ENCODE data around the gene CCDC88B.

DNA sequence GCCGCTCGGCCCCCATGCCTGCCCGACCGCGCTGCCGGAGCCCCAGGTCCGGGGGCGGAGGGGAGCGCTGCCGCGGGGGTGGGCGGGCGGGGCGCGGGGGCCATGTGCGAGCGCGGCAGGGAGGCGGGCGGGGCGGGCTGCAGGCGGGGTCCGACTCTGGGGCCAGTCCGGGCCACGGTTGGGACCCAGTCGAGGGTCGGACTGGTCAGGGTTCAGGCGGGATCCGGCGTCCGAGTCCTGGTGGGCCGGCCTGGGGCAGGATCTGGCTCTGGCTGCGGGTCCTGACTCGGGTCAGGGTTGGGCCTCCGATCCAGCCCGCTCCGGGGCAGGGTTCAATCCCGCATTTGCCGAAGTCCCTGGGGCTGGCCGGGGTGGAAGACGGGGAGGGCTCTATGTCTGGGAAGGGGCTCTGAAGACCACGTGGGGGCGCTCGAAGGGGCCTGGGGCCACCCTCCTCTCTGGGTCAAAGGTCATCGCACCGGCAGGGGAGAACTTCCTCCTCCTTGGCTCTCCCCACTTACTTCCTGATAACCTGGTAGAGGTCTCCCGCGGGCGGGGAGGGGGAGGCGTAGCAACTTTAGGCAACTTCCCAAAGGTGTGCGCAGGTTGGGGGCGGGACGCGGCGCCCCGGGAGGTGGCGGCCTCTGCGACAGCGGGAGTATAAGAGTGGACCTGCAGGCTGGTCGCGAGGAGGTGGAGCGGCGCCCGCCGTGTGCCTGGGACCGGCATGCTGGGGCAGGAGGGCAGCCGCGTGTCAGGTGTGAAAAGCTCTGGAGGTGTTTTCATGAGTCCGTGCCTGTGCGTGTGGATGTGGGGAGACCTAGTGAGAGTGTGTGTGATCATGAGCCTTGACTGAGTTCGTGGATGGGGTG is 34.1 kb upstream of the CCDC88B start:
- TF ChIP-seq, protein P1, sequence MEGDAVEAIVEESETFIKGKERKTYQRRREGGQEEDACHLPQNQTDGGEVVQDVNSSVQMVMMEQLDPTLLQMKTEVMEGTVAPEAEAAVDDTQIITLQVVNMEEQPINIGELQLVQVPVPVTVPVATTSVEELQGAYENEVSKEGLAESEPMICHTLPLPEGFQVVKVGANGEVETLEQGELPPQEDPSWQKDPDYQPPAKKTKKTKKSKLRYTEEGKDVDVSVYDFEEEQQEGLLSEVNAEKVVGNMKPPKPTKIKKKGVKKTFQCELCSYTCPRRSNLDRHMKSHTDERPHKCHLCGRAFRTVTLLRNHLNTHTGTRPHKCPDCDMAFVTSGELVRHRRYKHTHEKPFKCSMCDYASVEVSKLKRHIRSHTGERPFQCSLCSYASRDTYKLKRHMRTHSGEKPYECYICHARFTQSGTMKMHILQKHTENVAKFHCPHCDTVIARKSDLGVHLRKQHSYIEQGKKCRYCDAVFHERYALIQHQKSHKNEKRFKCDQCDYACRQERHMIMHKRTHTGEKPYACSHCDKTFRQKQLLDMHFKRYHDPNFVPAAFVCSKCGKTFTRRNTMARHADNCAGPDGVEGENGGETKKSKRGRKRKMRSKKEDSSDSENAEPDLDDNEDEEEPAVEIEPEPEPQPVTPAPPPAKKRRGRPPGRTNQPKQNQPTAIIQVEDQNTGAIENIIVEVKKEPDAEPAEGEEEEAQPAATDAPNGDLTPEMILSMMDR (IDR thresholded peaks at IDR 0.05): no peak
- TF ChIP-seq POLR2AphosphoS5 (IDR thresholded peaks at IDR 0.05) (no peak), EP300 (IDR thresholded peaks at IDR 0.05) (no peak), POLR2A (IDR thresholded peaks at IDR 0.05) (no peak)
